NCI-H1436 treated with DMSO at 0.1 percent for 48 hours (cell line): Measurements from ENCODE around the gene IGSF5.
"Not testable (repeated sequence)": the region's sequence is repeated elsewhere in the genome, so short reads cannot be mapped to it uniquely, and the experiment has no call there.

Experiments used
- DNase-seq: peaks from one replicate; lab custom pipeline; 2025; lab: John Stamatoyannopoulos, UW

Gene IGSF5

DNA sequence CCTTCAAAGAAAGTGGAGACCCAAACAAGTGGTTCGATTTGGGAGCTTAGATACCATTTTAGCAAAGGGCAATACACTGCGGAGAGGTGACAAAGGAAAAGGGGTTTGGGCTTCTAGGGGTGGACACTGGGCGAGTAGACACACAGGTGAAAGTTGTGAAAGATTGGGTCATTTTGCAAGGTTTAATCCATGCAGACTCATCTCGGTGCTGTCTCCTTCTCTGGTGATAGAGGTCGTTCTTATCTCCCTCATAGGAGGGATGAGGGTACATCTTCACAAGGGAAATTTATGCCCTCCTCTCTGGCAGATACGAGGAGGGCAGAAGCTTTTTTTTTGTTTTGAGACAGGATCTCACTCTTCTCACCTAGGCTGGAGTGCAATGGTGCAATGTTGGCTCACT, 6.4 kb upstream of the IGSF5 start:
- DNase-seq = no peak

DNA sequence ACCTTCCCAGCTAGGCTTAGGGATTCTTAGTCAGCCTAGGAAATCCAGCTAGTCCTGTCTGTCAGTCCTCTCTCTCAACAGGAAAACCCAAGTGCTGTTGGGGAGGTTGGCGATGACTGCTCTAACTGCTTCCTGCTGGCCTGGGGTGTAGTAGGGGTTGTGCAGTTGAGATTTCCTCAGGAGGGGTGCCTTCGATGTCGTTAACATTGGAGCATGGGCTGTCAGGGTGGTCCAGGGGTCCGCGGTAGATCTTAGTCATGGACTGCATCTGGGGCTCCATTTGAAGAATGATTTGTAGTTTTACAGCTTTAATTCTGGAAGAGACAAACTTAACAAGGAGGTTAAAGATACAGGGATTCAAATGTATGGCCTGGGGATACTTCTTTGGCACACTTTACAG, 5.5 kb upstream of the IGSF5 start:
- DNase-seq = not testable (repeated sequence)

DNA sequence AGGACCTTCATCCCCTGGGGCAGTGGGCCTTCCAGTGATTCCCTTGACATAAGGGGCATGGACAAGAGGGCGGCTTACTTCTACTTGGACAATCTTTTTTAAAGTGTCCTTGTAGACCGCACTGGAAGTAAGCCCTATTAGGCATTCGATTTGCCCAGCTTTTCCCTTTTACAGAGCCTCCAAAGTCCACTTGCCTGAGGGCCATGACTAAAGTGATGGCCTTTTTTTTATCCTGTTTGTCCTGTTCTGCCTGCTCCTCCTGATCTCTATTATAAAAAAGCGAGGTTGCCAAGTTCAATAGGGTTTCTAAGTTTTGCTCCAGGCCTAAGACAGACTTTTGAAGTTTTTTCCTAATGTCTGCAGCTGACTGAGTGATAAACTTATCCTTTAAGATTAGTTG, 2.4 kb upstream of the IGSF5 start:
- DNase-seq = not testable (repeated sequence)

DNA sequence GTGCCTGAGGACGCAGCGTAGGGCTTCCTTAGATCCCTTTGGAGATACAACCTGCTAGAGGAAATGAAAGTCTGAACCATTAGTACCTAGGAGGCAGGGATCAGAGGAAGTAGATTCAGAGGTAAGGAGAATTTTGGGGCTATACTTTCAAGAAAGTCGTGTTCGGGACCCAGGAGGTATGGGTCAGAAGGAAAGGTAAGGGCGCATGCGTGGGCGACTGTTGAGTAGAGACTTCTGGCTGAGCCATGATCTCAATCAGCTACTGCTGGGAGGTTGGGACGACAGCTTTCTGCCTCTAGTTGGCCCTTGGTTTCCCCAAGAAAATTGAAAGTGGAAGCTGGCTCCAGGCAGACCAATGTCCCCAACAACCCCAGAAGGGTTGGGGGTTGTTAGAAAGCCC, 349 bp downstream of the IGSF5 start:
- DNase-seq = not testable (repeated sequence)

DNA sequence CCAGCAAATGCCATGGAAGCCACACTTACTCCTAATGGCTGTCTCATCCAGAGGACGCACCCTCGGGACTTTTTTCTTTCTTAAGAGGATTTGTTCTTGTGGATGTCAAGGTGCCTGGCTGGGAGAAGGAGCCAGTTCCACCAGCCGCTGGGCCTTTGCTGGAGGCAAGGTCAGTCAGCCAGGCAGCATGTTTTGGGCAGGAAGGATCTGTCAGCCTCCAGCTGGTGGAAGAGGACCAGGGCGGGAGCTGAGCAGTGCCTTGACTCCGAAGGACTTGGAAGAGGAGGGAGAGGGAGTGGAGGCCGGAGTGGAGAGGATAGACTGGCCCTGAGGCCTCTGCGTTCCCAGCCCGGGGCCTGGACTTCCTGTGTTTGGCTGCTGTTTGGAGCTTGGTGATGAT, 5.7 kb downstream of the IGSF5 start:
- DNase-seq = no peak

DNA sequence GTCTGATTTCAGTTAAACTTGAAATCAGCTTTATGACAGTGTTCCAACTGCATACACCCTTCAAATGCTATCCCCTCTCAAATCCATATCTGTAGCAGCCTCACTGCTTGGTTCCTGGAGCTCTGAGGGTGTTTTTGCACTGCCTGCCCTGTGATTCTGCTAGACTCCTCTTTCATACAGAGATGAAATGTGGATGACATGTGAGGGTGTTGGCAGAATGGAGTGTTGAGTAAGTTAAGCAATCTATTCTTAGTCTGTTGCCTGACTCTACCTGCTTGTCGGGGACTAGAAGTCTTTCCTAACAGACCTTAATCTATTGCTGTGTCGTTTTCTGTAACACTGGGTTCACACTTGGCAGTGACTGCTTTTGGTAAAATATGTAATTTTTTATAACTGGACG, 9.8 kb downstream of the IGSF5 start:
- DNase-seq = no peak

DNA sequence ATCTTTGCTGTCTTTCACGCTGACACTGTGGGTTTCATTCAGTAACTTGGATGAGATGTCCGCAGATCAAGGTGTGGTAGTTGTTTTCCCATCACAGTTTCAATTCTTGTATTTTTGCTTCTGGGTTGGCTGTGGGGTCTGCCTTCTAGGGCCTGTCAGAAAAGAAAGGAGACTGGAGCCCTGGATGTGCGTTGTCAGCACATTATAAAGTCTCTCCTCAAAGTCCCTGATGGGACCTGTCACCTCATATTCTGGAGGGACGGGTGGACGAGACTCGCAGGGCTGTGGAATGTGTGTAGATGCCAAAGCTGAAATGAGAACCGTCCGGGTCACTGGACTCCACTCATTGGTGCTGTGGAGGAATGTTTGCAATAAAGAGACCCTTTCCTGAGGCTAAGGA, 11.3 kb downstream of the IGSF5 start:
- no peak for DNase-seq

DNA sequence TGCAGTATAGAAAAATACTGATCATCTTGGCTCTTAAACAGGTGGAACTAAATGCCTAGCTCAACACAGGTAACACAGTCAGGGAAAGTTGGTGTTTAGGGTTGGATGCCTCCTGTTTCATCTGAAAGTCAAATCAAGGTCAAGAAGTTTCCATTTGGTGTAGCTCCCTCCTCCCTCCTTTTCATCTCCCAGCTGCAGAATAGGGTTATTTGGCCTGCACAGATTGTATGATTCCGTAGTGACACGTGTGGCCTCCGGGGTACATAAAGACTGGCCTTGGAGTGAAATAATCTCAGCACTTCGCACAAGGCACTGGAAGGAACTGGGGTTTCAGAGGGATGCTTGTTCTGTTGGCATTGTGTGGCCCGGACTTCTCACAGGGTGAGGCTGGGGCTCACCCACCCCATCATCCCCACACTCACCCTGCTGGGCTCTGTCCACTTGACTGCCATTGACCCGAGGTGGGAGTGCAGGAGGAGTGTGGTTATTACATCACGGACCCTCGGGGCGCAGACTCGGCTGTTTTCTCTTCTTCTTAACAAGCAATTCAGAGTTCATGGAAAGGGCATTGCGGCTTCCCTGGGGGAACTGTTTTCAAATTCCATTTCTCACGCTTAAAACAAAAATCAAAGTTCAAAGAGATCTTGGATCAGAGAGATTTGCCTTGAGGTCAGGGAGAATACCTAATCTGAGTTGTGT, 18.4 kb downstream of the IGSF5 start:
- no peak for DNase-seq

DNA sequence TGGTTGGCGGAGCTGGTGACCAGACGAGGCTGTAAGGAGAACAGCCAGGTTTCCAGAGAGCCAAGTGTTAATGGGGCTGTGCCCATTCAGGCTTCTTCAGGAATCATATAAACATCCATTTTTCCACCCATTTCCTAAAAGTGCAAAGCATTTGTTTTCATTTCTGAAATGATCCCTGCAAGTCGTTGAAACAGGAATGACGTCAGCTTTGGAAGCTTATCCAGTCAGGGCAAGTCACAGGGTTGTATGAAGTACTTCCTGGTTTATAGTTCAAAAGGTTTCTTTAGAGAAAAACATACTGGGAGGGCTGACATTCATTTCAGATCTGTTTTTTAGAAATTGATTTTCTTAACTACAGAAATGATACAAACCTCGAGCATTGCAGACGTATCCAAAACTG, 29.2 kb downstream of the IGSF5 start:
- DNase-seq = no peak

DNA sequence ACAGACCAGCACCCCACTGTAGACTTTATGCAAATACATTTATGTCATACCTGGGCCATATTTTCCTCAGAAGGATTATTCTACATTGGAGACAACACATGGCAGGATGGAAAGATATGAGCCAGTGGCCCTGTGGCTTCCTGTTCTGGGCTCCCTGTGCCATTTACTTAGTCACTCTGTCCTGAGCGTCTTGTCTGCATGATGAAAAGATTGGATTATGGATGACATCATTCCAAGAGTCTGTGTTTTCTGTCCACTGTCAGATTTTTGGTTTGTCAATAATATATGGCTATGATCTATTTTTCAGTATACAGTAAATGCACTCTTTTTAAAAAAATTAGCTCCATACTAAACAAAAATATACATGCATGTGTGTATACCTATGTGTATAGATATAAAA, 30.8 kb downstream of the IGSF5 start:
- DNase-seq = no peak

DNA sequence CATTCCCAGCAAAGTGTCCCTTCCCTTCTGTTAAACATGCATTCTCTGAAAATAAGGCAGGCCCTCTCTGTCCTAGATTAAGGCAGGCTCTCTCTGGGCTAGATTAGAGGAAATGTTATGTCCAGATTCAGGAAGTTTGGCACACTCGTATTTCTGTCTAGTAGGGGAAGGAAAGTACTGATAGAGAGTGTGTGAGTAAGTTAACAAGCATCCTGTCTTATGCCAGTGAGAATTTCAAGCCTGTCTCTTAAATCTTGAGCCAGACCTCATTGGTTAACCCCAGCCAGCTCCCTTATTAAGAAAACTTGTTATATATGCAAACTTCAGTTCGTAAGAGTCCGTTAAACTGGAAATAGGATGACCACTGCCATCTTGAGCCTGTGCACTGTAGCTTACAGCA, 31.6 kb downstream of the IGSF5 start:
- no peak for DNase-seq

DNA sequence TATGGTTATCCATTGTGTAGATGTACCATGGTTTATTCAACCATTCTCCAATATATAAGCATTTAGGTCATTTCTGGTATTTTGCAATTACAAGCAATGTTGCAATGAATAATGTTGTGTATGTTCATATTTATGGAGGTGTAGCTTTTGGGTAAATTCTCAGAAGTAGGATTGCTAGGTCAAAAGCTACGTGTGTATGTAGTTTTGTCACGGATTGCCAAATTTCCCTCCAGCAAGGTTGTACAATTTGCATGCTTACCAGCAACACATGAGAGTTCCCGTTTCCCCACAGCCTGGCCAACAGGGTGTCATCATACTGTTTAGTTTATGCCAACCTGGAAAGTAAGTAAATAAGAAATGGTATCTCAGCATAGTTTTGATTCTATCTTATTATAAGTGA, 36.3 kb downstream of the IGSF5 start:
- DNase-seq = no peak

DNA sequence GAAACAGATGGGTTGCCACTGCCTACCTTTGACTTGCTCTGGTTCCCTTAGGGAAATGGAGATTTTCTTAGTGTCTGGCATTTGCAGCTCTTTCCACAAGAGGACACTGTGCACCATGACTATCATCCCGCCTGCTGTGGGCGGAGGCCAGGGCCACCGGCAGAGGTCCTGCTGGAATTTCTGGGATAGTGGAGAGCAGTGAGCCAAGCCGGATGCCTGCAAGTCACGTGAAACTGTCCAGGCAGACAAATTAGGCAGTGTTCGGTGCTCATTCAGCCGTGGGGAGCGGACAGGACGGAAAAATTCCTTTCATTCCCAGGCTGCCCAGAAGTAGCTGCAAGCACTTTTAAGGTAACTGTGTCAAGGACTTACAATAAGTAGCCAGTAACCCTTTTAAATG, 43.4 kb downstream of the IGSF5 start:
- DNase-seq = no peak

DNA sequence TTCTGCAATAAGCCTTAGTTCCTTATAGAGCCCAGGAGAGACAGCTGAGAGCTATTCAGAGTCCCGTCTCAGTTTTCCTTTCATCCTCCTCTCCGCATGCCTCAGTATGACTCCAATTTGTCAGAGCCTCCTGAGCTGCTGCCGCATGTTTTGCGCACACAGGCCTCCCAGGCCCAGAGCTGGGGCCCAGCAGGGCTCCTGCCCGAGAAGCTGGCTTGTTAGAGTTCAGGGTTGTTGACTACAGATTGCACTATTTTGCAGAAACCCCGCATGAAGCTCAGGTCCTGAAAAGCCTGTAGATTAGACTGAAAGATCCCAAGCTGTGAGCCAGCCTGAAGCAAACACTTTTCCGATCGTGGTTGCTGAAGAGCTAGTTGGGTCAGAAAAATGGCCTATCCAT, 51.5 kb downstream of the IGSF5 start:
- DNase-seq = no peak

DNA sequence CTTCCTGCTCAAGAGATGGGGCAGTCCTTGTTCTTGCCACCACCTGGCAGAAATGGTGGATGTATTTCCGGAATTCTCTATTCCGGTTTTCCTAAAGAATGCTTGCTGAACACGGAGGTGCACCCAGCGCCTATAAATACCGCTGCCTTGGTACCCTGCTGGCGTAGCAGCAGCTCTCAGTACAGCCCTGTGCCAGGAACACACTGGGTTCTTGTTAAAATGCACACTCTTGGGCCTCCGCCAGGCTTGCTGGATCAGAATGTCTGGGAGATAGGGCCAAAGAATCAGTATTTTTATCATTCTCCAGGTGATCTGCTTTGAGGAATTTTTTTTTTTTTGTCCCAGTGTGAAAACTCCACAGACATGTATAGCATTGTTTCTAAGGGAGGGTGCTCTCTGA, 54.2 kb downstream of the IGSF5 start:
- DNase-seq = no peak

DNA sequence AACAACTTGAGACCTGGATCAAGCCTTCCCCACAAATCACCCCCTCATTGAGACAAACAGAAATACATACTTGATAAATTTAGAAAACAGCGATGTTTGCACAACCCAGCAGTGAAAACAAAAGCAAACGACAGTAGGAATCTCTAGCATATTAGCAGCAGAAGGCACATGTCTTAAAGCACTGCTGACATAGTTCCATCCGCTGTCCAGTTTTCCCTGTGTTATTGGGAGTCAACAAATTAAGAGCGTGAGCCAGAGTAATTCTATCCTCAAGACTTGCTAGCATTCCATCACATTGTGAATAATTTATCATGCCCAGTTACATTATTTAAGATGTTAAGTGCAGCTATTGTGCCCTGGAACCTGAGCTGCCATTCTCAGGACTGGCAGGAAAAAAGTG, 55.3 kb downstream of the IGSF5 start:
- no peak for DNase-seq

DNA sequence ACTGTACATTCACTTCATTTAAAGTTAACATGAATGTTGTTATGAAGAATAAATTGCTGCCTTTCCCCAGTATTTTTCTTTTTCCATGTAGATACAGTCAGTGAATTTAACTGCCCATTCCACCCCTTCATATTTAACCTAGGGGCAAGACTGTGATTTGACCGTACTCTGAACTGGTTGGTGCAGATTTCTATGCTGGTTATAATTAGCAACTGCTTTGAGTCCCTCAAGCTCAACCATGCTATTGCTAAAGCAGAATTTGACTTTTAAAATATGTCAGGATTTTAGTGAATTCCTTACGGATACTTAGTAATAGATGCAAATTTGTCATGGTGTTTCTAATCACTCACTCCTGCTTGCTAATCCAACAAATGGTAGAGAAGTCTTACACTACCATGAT, 57.2 kb downstream of the IGSF5 start:
- DNase-seq = no peak

DNA sequence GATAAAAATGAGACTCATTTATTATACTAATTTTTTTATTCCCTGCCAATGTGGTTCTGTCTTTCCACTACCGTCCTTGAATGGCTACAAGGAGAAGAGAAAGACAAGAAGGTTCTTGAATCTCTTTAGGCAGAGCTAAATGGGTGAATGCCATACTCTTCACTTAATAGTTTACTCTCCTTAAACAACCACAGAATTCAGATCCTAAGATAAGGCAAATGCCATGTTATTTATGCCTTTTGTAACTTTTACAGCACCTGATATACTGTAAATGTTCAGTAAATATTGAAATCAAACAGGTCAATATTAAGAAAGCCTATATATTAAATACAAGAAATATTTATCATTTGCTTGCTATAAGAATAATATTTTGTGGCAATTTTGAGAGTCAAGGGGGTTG, 58.4 kb downstream of the IGSF5 start:
- DNase-seq = no peak

DNA sequence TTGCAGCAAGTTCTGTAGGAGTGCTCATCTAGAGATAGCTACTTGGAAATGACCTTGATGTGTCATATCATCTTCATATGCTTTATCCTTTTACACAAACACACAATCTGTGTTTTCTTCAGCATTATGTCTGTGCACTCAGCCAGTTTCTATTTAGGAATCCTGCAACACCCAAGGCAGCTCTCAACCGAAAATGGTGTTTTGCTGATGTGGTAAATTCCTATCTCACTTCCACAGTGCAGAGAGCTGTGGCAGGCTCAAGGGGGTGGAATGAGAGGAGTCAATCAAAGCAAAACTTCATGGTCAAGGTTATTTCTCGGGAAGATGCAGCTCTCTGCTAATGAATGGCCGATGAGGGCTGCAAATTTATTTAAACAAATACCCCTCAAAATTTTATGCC, 59.3 kb downstream of the IGSF5 start:
- no peak for DNase-seq

DNA sequence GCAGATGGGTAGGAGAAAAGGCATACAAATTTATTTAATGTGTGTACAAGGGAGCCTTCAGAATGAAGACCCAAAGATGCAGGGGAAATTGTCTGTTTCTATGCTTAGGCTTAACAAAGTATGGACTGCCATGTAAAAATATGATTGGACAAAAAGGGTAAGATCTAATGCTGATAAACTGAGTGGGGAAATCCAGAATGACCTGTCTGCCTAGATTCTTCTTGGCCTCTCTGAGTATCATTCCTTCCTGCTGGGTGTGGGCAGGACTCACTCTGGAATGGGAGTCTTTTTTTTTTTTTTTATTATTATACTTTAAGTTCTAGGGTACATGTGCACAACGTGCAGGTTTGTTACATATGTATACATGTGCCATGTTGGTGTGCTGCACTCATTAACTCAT, 61.0 kb downstream of the IGSF5 start:
- DNase-seq = no peak

DNA sequence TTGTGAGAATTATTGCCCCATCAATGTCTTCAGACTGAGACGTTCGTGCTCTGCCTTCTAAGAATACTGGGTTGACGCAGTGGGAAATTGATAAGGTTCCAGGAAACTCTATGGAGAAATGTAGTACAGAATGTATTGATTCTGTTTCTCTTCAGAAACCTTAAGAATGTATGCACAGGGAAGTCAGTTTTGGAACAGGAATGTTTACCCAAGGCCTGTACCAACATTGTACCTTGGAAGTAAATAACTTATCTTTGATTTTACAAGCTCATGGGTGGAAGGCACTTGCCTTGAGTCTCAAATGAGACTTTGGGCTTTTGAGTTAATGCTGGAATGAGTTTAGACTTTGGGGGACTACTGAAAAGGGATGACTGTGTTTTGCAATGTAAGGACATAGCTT, 62.8 kb downstream of the IGSF5 start:
- DNase-seq = no peak

DNA sequence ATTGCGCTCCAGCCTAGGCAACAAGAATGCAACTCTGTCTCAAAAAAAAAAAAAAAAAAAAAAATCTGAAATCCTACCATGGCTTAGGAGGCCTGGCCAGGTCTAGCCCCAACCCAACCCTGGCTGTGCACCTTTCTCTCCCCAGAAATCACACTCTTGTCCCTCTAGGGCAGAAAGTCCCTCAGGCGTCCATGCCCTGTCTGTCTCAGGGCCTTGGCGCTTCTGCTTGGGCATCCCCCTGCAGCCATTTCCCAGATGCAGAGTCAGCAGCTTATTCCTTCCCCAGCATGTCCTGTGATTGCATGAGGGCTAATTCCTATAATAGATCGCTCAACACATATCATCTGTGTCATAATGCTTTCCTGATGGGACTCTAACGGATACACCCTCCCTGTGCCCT, 65.0 kb downstream of the IGSF5 start:
- DNase-seq = no peak

DNA sequence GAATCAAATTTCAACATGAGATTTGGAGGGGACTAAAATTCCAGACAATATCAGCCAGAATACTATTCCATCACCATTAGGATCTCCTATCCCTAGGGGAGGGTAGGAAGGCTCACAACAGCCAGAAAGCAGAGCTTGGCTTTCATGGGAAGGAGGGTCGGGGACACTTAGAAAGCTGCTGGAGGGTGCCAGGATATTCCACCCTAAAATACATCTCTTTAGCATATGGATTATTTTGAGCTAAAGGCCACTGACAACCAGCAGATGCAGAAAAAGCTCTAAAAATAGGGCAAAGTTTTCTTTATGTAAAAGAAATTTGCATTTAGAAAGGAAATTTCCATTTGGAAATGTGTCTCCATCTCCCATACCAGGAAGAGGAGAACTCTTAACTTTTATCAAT, 68.0 kb downstream of the IGSF5 start:
- DNase-seq = no peak

DNA sequence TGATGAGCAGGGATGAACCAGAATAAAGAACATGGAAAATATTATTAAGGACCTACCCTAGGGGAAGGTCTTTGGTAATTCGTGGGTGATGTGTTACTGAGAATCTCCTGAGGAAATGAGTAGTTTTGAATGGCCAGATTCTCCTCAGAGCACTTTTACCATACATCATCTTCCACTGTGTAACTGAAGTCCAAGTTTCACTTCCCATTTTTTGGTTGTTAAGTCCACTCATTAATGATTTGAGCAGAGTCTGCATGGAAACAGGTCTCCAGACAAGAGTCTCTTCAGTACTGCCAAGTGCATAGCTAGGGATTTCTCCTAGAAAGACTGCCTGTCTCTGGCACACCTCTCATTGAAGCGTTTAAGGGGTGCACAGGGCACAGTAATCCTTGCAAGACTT, 73.6 kb downstream of the IGSF5 start:
- no peak for DNase-seq

DNA sequence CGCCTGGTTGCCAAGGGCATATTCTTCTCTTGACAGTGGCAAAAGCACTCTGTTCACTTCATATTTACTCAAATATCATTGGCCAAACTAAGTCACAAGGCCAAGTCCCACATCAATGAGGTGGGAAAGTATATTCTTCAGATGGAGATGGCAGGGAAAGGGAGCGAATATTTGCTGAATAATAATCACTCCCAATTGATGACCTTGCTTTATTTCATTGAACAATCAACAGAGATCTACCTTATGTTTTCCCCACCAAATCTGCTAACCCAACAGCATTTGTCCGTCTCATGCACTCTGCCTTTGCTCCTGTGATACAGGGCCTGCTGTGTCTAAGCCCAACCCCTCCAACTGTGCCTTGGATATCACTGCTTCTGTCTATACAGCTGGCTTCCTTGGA, 77.1 kb downstream of the IGSF5 start:
- no peak for DNase-seq
